HG02678 (cell line): Measurements from ENCODE around the gene RASGRP1.

Experiments used
- ATAC-seq: cut with Tn5 transposase; IDR thresholded peaks from one replicate; pipeline ENCODE4 v1.9.1; 2021; ENCODE audit warnings: mild to moderate bottlenecking, moderate library complexity; ENCODE audit not compliant: unreplicated experiment

RASGRP1 gene

GRCh38 chr15:38538328-38539007, 26.1 kb downstream of the RASGRP1 start:
- no peak for ATAC-seq

- no peak for ATAC-seq
Observed at GRCh38 chr15:38536201-38536676, 28.4 kb downstream of the RASGRP1 start.

- ATAC-seq, result no peak
Observed at GRCh38 chr15:38535491-38536200, 29.0 kb downstream of the RASGRP1 start.

- ATAC-seq, result no peak
Observed at GRCh38 chr15:38534691-38535090, 29.9 kb downstream of the RASGRP1 start.

- ATAC-seq, result no peak
Observed at GRCh38 chr15:38533926-38534325, 30.7 kb downstream of the RASGRP1 start.

- ATAC-seq, result no peak
Observed at GRCh38 chr15:38533416-38533915, 31.1 kb downstream of the RASGRP1 start.

GRCh38 chr15:38532728-38533127, 31.9 kb downstream of the RASGRP1 start:
- no peak for ATAC-seq

GRCh38 chr15:38531509-38531908, 33.1 kb downstream of the RASGRP1 start:
- no peak for ATAC-seq

GRCh38 chr15:38530113-38530512, 34.5 kb downstream of the RASGRP1 start:
- peak; percentile 55 for ATAC-seq

GRCh38 chr15:38528294-38528693, 36.3 kb downstream of the RASGRP1 start:
- ATAC-seq, result no peak

GRCh38 chr15:38526158-38526557, 38.5 kb downstream of the RASGRP1 start:
- ATAC-seq, result no peak

- ATAC-seq, result no peak
Observed at GRCh38 chr15:38525489-38525888, 39.1 kb downstream of the RASGRP1 start.

GRCh38 chr15:38524156-38524555, 40.5 kb downstream of the RASGRP1 start:
- no peak for ATAC-seq

GRCh38 chr15:38522922-38523321, 41.7 kb downstream of the RASGRP1 start:
- no peak for ATAC-seq

- no peak for ATAC-seq
Observed at GRCh38 chr15:38521316-38521715, 43.3 kb downstream of the RASGRP1 start.

- ATAC-seq, result no peak
Observed at GRCh38 chr15:38520035-38520434, 44.6 kb downstream of the RASGRP1 start.

- ATAC-seq, result no peak
Observed at GRCh38 chr15:38518084-38518483, 46.5 kb downstream of the RASGRP1 start.

- ATAC-seq, result no peak
Observed at GRCh38 chr15:38517312-38517975, 47.2 kb downstream of the RASGRP1 start.

GRCh38 chr15:38516626-38517025, 48.0 kb downstream of the RASGRP1 start:
- ATAC-seq, result no peak

- ATAC-seq, result peak; percentile 86
Observed at GRCh38 chr15:38514601-38515000, 50.0 kb downstream of the RASGRP1 start.

- ATAC-seq, result no peak
Observed at GRCh38 chr15:38512901-38513300, 51.7 kb downstream of the RASGRP1 start.

- no peak for ATAC-seq
Observed at GRCh38 chr15:38509152-38509551, 55.5 kb downstream of the RASGRP1 start.
